GM23338 (cell line): ENCODE results near the gene DTYMK.

Experiments used
- CREB1 ChIP-seq: fragments of 250-450 bp; sonication (Bioruptor Pico); IDR thresholded peaks from 2 replicates; pipeline ENCODE4 v1.5.0; 2020; ENCODE audit warnings: low read depth, mild to moderate bottlenecking, moderate library complexity
- CTCF ChIP-seq, 2 experiments: fragments of 200-600 bp in 1 of 2; sonication (generic) in 1 of 2; conservative IDR thresholded peaks; 2 replicates each; pipeline versions ENCODE4 v1.5.1 to v1.6.1; 2016 to 2017; ENCODE audit warnings: antibody characterized with exemption in 2 of 2, low read depth in 2 of 2, mild to moderate bottlenecking in 2 of 2, moderate library complexity in 1 of 2
- EZH2 ChIP-seq: fragments of 200-600 bp; sonication (generic); IDR thresholded peaks from one replicate; pipeline ENCODE4 v1.8.0; 2017; ENCODE audit warnings: antibody characterized with exemption, mild to moderate bottlenecking, low read depth; ENCODE audit not compliant: unreplicated experiment
- EZH2phosphoT487 ChIP-seq: fragments of 200-600 bp; sonication (generic); IDR thresholded peaks from one replicate; pipeline ENCODE4 v1.8.1; 2018; ENCODE audit warnings: antibody characterized with exemption; ENCODE audit not compliant: unreplicated experiment
- TF ChIP-seq, protein P1 (sequence below): IDR thresholded peaks from 2 replicates; pipeline ENCODE4 v1.6.1; 2016; ENCODE audit warnings: antibody characterized with exemption

DNA sequence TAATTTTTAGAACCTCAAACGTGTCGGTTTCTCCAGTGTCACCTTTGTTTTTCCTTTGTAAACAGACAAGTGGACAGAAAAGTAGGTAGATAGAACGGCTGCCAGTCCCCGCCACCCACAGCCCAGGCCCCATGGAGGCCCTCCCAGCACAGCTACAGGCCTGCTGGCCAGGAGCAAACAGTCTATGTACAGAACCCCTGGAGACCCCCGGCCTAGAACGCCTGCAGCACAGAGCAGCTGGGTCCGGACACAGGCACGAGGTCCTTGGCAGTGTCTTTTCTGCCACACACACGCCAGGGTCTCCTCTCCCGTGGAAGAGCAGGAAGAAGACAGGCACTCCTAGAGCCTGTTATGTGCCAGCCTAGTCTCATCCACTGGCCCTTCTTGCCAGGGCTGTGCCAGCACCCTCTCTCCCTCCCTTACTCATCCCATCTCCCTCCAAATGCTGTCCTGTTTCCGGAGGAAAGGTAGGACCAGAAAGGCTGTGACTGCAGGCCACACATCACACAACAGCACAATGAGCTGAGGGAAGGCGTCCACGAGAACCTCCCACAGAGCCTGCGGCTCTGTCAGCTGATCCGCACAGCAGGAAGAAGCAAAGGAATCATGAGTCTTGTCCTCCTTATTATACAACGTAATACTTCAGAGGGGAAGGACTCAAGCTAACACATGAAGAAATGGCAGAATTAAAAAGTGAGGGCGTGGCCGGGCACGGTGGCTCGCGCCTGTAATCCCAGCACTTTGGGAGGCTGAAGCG, 7.7 kb downstream of the DTYMK start:
- TF ChIP-seq CTCF (conservative IDR thresholded peaks at IDR 0.05; ENCODE audit: low read depth in 2 of 2), result no peak
- TF ChIP-seq CREB1 (CRISPR knock-in tag), result no peak
- TF ChIP-seq EZH2, result no peak
- TF ChIP-seq, protein P1, sequence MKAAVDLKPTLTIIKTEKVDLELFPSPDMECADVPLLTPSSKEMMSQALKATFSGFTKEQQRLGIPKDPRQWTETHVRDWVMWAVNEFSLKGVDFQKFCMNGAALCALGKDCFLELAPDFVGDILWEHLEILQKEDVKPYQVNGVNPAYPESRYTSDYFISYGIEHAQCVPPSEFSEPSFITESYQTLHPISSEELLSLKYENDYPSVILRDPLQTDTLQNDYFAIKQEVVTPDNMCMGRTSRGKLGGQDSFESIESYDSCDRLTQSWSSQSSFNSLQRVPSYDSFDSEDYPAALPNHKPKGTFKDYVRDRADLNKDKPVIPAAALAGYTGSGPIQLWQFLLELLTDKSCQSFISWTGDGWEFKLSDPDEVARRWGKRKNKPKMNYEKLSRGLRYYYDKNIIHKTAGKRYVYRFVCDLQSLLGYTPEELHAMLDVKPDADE, result no peak
- no peak for TF ChIP-seq EZH2phosphoT487
